SH-SY5Y (cell line): ENCODE measurements around the gene RERE.

Source experiments
- GATA2 ChIP-seq: IDR thresholded peaks from 2 replicates; pipeline ENCODE4 v1.6.1; 2011; ENCODE audit warnings: mild to moderate bottlenecking, low read depth, low read length
- GATA3 ChIP-seq: IDR thresholded peaks from 2 replicates; pipeline ENCODE4 v1.6.1; 2011; ENCODE audit warnings: low read depth, mild to moderate bottlenecking, low read length, moderate library complexity

- no peak for TF ChIP-seq GATA3
- no peak for TF ChIP-seq GATA2
These were observed 338.9 kb downstream of the RERE start for GRCh38 chr1:8478566-8478965.
